Measurements from ENCODE around the gene NKAIN4. TPM values are rescaled to one million over a fixed set of nuclear protein-coding genes. Genes with fewer than 3 reads are reported as not detected.

Gene NKAIN4
- total RNA-seq, 4 donors from 2014 or later = 0.79 TPM; not detected in 3

DNA sequence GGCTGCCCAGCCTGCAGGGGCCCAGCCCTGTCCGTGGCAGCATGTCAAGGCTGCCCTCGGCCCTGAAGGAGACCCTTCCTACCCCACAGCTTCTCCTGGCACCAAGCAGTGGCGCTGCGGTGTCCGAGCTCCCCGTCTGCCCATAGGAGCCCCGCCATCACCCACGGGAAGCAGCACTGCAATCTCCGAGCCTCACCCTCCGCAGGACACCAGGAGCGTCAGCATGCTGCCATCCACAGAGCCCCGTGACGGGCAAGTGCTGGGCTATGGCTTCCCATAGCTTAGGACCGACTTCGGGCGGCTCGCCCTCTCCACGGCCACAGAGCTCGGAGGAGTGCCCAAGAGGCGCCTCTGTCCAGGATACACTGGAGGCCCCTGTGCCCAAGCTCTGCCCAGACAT is 63.4 kb downstream of the NKAIN4 start:
- DNase-seq = no peak
- Histone ChIP-seq H3K9me3 (no peaks in the 10 kb centered on the region), H3K27me3 (no peaks in the 10 kb centered on the region), H3K27ac (no peak overlapping the region), H3K4me1 (no peaks in the 10 kb centered on the region), H3K36me3 (peaks cover 0 to 6% (median 3%) of the 10 kb centered on the region in 4 donors), H3K4me3 (no peak overlapping the region)
- TF ChIP-seq POLR2AphosphoS5 (IDR thresholded peaks at IDR 0.05) = no peak
- no peak for TF ChIP-seq POLR2A (IDR thresholded peaks at IDR 0.05)
- no peak for TF ChIP-seq EP300 (IDR thresholded peaks at IDR 0.05; ENCODE audit: low read depth)
- TF ChIP-seq, protein P1, sequence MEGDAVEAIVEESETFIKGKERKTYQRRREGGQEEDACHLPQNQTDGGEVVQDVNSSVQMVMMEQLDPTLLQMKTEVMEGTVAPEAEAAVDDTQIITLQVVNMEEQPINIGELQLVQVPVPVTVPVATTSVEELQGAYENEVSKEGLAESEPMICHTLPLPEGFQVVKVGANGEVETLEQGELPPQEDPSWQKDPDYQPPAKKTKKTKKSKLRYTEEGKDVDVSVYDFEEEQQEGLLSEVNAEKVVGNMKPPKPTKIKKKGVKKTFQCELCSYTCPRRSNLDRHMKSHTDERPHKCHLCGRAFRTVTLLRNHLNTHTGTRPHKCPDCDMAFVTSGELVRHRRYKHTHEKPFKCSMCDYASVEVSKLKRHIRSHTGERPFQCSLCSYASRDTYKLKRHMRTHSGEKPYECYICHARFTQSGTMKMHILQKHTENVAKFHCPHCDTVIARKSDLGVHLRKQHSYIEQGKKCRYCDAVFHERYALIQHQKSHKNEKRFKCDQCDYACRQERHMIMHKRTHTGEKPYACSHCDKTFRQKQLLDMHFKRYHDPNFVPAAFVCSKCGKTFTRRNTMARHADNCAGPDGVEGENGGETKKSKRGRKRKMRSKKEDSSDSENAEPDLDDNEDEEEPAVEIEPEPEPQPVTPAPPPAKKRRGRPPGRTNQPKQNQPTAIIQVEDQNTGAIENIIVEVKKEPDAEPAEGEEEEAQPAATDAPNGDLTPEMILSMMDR (IDR thresholded peaks at IDR 0.05) = no peak
- in situ Hi-C loops (cut with MboI; ENCODE audit: low pct_ligation_motif_present in 1 of 4, low pct_unique_long_range_greater_than_20kb in 1 of 4, low sequenced_read_pairs in 3 of 4) (no loop called here), intact Hi-C loops (cut with DNase I; ENCODE audit: low total_unique reads) (no loop called here)
- 90% methylated on average over 20 of the region's 20 CpGs; no CpG with 5 or more reads in 1 of the 2 donors for WGBS, 2 donors (ENCODE audit: low coverage in 1 of 2)

Small RNA genes lying within 50 kb of the gene (small RNA-seq; reads per million reads assigned to genes)
- 0 to 0.55 (median 0) reads per million in 4 donors for gene MIR3196
- 0.48 to 4.1 (median 2.0) reads per million in 4 donors for gene MIR4326

Other genes with a start within 250 kb of the NKAIN4 start
- not detected for gene BHLHE23, start 247.5 kb downstream of the NKAIN4 start, total RNA-seq
- 10 to 100 TPM; 29.4 to 35.2 (median 32.9) TPM for gene YTHDF1, start 38.3 kb downstream of the NKAIN4 start, total RNA-seq
- gene BIRC7, start 18.6 kb downstream of the NKAIN4 start, total RNA-seq = 10 to 100 TPM in 1 of 4 donors, 1 to 10 TPM in 1, not detected in 2; 1.6 to 12.7 TPM
- gene ARFGAP1, start 18.4 kb upstream of the NKAIN4 start, total RNA-seq = 100 to 1,000 TPM in 1 of 4 donors, 10 to 100 TPM in 3; 43.8 to 200 (median 74.8) TPM
- gene COL20A1, start 38.7 kb upstream of the NKAIN4 start, total RNA-seq = 10 to 100 TPM in 1 of 4 donors, not detected in 3; 43.8 TPM
- under 1 TPM in 1 of 4 donors, not detected in 3; 0.20 TPM for gene CHRNA4, start 106.9 kb upstream of the NKAIN4 start, total RNA-seq
- under 1 TPM in 3 of 4 donors, not detected in 1; 0.32 to 0.41 (median 0.37) TPM for gene KCNQ2, start 218.2 kb upstream of the NKAIN4 start, total RNA-seq
- 1 to 10 TPM in 3 of 4 donors, under 1 TPM in 1; 0.75 to 5.0 (median 3.3) TPM for gene EEF1A2, start 244.6 kb upstream of the NKAIN4 start, total RNA-seq

Measured in transverse colon (tissue), 4 donors.